ENCODE data around the gene TH.

The TH gene

GRCh38 chr11:2176389-2176900 is 4.8 kb upstream of the TH start:
- DNase-seq (ENCODE audit: low read depth): no peak
- TF ChIP-seq CTCF (conservative IDR thresholded peaks at IDR 0.05; ENCODE audit: control insufficient read depth, insufficient read depth, low read depth, low read length): no peak
- no peak overlapping the region for H3K4me3 ChIP-seq (ENCODE audit: control insufficient read depth, low read depth, low read length)

DNA sequence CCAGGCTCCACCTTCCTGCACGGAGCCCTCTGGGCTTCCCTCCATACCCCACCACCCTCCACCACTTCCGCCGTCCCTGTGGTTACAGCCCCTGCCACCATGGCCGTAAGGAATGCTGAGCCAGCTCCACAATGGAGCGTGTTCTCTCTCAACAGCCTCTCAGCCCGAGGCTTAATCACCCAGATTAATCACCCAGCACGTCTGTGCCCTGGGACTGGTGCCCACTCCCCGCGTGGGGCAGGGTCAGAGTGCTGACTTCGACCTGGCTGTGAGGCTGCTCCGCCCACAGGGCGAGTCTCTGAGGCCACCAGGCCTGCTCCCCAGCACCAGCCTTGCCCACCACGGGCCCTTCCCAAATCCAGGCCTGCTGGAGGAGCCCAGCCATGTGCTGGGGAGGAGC is 4.0 kb upstream of the TH start:
- H3K4me3 ChIP-seq (ENCODE audit: control insufficient read depth, low read depth, low read length): no peak overlapping the region
- TF ChIP-seq CTCF (conservative IDR thresholded peaks at IDR 0.05; ENCODE audit: control insufficient read depth, insufficient read depth, low read depth, low read length): no peak
- peak; percentile 8 for DNase-seq (ENCODE audit: low read depth)

DNA sequence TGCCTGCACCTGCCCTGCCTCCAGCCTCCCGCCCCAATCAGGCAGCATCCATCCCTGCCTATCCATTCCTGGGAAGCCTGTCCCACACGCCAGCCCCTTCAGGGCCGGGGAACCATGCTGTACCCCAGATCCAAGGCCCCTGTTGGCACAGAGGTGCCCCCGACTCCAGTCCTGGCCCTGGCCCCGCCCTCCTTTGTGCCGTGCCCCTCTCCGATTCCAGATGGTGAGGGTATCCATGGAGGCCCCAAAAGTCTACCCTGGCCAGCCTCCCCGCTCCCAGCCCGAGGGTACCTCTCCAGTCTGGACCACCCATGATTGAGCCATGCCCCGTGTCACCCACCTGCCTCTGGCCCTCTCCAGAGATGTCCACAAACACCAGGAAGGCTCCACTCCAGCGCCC is 2.7 kb upstream of the TH start:
- TF ChIP-seq CTCF (conservative IDR thresholded peaks at IDR 0.05; ENCODE audit: control insufficient read depth, insufficient read depth, low read depth, low read length): no peak
- DNase-seq (ENCODE audit: low read depth): no peak
- no peak overlapping the region for H3K4me3 ChIP-seq (ENCODE audit: control insufficient read depth, low read depth, low read length)

GRCh38 chr11:2173761-2174160 is 2.1 kb upstream of the TH start:
- no peak overlapping the region for H3K4me3 ChIP-seq (ENCODE audit: control insufficient read depth, low read depth, low read length)
- TF ChIP-seq CTCF (conservative IDR thresholded peaks at IDR 0.05; ENCODE audit: control insufficient read depth, insufficient read depth, low read depth, low read length): no peak

DNA sequence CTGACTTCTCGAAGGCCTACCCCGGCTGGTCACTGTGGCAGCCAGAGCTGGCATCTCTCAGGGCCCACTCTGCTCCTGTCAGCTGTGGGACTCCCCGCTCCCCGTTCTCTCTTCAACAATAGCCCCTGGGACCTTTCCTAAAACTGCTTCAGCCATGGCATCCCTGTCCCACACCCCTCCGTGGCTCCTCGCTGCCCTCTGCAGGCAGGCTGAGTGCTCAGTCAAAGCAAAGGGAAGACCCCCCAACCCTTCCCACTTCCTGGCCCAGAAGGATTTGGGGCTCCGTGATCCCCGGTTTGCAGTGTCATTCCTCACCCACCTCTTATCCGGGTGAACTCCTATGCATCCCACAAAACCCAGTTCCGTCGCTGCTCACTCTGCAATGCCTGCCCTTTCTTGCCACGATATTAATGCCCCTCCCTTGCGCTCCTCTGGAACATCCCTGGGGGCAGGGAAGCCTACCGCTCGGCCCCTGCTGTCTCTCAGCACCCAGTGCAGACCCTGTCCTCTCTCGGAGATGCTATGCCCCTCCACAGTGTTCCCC is 1.6 kb upstream of the TH start:
- peak; percentile 41 for TF ChIP-seq CTCF (conservative IDR thresholded peaks at IDR 0.05; ENCODE audit: control insufficient read depth, insufficient read depth, low read depth, low read length)
- DNase-seq (ENCODE audit: low read depth): no peak
- H3K4me3 ChIP-seq (ENCODE audit: control insufficient read depth, low read depth, low read length): no peak overlapping the region

More at GRCh38 chr11:2173761-2174160, 2.1 kb upstream of the TH start:
- no peak for DNase-seq (ENCODE audit: low read depth)

GRCh38 chr11:2172676-2173075 is 1.1 kb upstream of the TH start:
- TF ChIP-seq CTCF (conservative IDR thresholded peaks at IDR 0.05; ENCODE audit: control insufficient read depth, insufficient read depth, low read depth, low read length): no peak
- no peak overlapping the region for H3K4me3 ChIP-seq (ENCODE audit: control insufficient read depth, low read depth, low read length)
- DNase-seq (ENCODE audit: low read depth): no peak

All from fibroblast of mammary gland (primary cell).